ENCODE measurements around the gene TUB.

DNA sequence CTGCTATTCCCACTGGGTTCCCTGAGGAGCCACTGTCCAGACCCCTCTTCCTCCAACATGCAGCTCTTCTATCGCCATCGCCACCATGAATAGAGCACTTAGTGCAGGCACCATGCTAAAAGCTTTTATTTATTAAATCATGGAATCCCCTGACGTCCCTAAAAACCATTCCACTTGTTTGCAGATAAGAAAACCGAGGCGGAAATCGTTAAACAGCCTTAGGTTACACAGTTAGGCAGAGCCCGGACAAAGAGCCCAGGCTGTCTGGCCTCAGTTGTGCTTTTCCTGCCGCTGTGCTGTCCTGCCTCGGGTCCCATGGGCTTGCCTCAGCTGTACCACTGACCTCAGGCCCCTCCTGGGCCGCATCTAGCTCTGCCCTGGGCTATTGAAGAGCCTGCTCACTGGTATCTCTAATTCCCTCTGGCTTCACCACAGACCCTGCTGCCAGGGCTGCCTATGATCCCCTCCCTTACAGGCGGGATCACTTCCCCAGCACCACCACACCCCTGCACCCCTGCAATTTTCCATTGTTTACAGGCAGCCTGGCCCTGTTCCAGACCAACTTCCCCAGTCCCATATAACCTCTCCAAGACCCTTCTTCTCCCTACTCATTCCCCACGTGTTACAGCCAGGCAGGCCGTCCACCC is 13.0 kb upstream of the TUB start:
- TF ChIP-seq, protein P1, sequence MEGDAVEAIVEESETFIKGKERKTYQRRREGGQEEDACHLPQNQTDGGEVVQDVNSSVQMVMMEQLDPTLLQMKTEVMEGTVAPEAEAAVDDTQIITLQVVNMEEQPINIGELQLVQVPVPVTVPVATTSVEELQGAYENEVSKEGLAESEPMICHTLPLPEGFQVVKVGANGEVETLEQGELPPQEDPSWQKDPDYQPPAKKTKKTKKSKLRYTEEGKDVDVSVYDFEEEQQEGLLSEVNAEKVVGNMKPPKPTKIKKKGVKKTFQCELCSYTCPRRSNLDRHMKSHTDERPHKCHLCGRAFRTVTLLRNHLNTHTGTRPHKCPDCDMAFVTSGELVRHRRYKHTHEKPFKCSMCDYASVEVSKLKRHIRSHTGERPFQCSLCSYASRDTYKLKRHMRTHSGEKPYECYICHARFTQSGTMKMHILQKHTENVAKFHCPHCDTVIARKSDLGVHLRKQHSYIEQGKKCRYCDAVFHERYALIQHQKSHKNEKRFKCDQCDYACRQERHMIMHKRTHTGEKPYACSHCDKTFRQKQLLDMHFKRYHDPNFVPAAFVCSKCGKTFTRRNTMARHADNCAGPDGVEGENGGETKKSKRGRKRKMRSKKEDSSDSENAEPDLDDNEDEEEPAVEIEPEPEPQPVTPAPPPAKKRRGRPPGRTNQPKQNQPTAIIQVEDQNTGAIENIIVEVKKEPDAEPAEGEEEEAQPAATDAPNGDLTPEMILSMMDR (conservative IDR thresholded peaks at IDR 0.05 in 1 of 2, IDR thresholded peaks at IDR 0.05 in 1 of 2; ENCODE audit: low read depth in 1 of 2, low read length in 2 of 2): no peak
- no peak for TF ChIP-seq EZH2 (IDR thresholded peaks at IDR 0.05; ENCODE audit: low read length, missing control alignments)

All from fibroblast of lung (primary cell).